GM18861 (cell line): Measurements from ENCODE around the gene TWSG1.
"Not testable (repeated sequence)": the region's sequence is repeated elsewhere in the genome, so short reads cannot be mapped to it uniquely, and the experiment has no call there.

Experiments used
- ATAC-seq: cut with Tn5 transposase; IDR thresholded peaks from one replicate; pipeline ENCODE4 v1.9.1; 2021; ENCODE audit not compliant: unreplicated experiment

The TWSG1 gene

GRCh38 chr18:9450920-9451319 is 116.3 kb downstream of the TWSG1 start:
- not testable (repeated sequence) for ATAC-seq
